Stimulated activated CD4-positive, alpha-beta T cell treated with anti-CD3 and anti-CD28 coated beads, Interleukin-2, amount 100 ng/mL, for 4 hours (primary cell): ENCODE results near the gene RPS21.
"Not testable (repeated sequence)": the region's sequence is repeated elsewhere in the genome, so short reads cannot be mapped to it uniquely, and the experiment has no call there.

ENCODE experiments used
- DNase-seq: peaks from one replicate; pipeline ENCODE4 v3.0.0-alpha.2; 2020; ENCODE audit warnings: low read depth

Gene RPS21

GRCh38 chr20:62365814-62366369 lies 21.0 kb upstream of the RPS21 start:
- no peak for DNase-seq

- DNase-seq = no peak
Observed at GRCh38 chr20:62366370-62367135, 20.4 kb upstream of the RPS21 start.

GRCh38 chr20:62367136-62367632 lies 19.7 kb upstream of the RPS21 start, which contains the start of gene LAMA5:
LAMA5 (minus strand) TSS chr20:62367312; CDS start chr20:62367245, 67 bp downstream.
- no peak for DNase-seq

- DNase-seq = no peak
Observed at GRCh38 chr20:62367633-62368391, 19.1 kb upstream of the RPS21 start.

GRCh38 chr20:62368392-62368975 lies 18.4 kb upstream of the RPS21 start:
- DNase-seq = no peak

GRCh38 chr20:62368976-62369814 lies 17.7 kb upstream of the RPS21 start:
- DNase-seq = no peak

GRCh38 chr20:62369815-62370114 lies 17.1 kb upstream of the RPS21 start:
- DNase-seq = no peak

GRCh38 chr20:62370115-62370806 lies 16.6 kb upstream of the RPS21 start:
- DNase-seq = peak; percentile 26

GRCh38 chr20:62370807-62371587 lies 15.9 kb upstream of the RPS21 start:
- no peak for DNase-seq

- no peak for DNase-seq
Observed at GRCh38 chr20:62371588-62372041, 15.3 kb upstream of the RPS21 start.

- DNase-seq = no peak
Observed at GRCh38 chr20:62372042-62372993, 14.6 kb upstream of the RPS21 start.

- not testable (repeated sequence) for DNase-seq
Observed at GRCh38 chr20:62373631-62374179, 13.2 kb upstream of the RPS21 start.

- no peak for DNase-seq
Observed at GRCh38 chr20:62374331-62375152, 12.4 kb upstream of the RPS21 start.

GRCh38 chr20:62376112-62377063 lies 10.5 kb upstream of the RPS21 start:
- DNase-seq = no peak

GRCh38 chr20:62377064-62377461 lies 9.8 kb upstream of the RPS21 start:
- DNase-seq = no peak

GRCh38 chr20:62377615-62378178 lies 9.2 kb upstream of the RPS21 start:
- no peak for DNase-seq
